Neural crest cell (in vitro differentiated cells): ENCODE measurements around the gene OPHN1. TPM values are rescaled to one million over a fixed set of nuclear protein-coding genes. Genes with fewer than 3 reads are reported as not detected.

Experiments used
- DNase-seq: peaks from one replicate; pipeline ENCODE4 v3.0.0; 2021; ENCODE audit warnings: low read depth, mixed read lengths, low spot score
- H3K27ac Mint-ChIP-seq: one replicate; pipeline ENCODE4 v1.8.0; 2021; ENCODE audit warnings: mild to moderate bottlenecking, mixed read lengths; ENCODE audit not compliant: unreplicated experiment
- H3K27me3 Mint-ChIP-seq: 2 replicates; pipeline ENCODE4 v1.8.0; 2021; ENCODE audit warnings: low read depth, mild to moderate bottlenecking, mixed read lengths
- H3K36me3 Mint-ChIP-seq: 2 replicates; pipeline ENCODE4 v1.8.0; 2021; ENCODE audit warnings: low read depth, mild to moderate bottlenecking, mixed read lengths
- H3K4me1 Mint-ChIP-seq: 2 replicates; pipeline ENCODE4 v1.8.0; 2021; ENCODE audit warnings: mixed read lengths
- H3K4me3 Mint-ChIP-seq: one replicate; pipeline ENCODE4 v1.8.0; 2021; ENCODE audit warnings: mild to moderate bottlenecking, mixed read lengths
- H3K9me3 Mint-ChIP-seq: 2 replicates; pipeline ENCODE4 v1.8.0; 2021; ENCODE audit warnings: mixed read lengths
- CTCF ChIP-seq: fragments of 200-600 bp; sonication (generic); conservative IDR thresholded peaks from 2 replicates; pipeline ENCODE4 v1.5.0; 2021; ENCODE audit warnings: antibody characterized with exemption, mild to moderate bottlenecking
- total RNA-seq: library from RNA; stranded (reverse); gene quantifications from 2 replicates; pipeline ENCODE4 v1.2.1, GENCODE V29; 2021

The OPHN1 gene
- total RNA-seq, 1 donor from 2014 or later: 9.4 TPM

GRCh38 chrX:68115371-68115770, 317.9 kb downstream of the OPHN1 start:
- TF ChIP-seq CTCF: no peak
- DNase-seq: no peak
- no peaks in the 10 kb centered on the region for H3K27me3 Mint-ChIP-seq
- H3K36me3 Mint-ChIP-seq: peaks cover 3% of the 10 kb centered on the region
- peaks cover 18% of the 10 kb centered on the region for H3K4me1 Mint-ChIP-seq
- no peak overlapping the region for H3K27ac Mint-ChIP-seq
- H3K9me3 Mint-ChIP-seq: no peaks in the 10 kb centered on the region
- H3K4me3 Mint-ChIP-seq: no peak overlapping the region

- Mint-ChIP-seq H3K27me3 (no peaks in the 10 kb centered on the region), H3K4me3 (no peak overlapping the region), H3K36me3 (peaks cover 3% of the 10 kb centered on the region), H3K9me3 (no peaks in the 10 kb centered on the region), H3K27ac (peak overlapping the region; percentile 21), H3K4me1 (peaks cover 18% of the 10 kb centered on the region)
- DNase-seq: no peak
- TF ChIP-seq CTCF: no peak
Measured at GRCh38 chrX:68114573-68115129, 318.6 kb downstream of the OPHN1 start.

- peaks cover 18% of the 10 kb centered on the region for H3K4me1 Mint-ChIP-seq
- peaks cover 3% of the 10 kb centered on the region for H3K36me3 Mint-ChIP-seq
- H3K4me3 Mint-ChIP-seq: no peak overlapping the region
- H3K9me3 Mint-ChIP-seq: peaks cover 2% of the 10 kb centered on the region
- no peaks in the 10 kb centered on the region for H3K27me3 Mint-ChIP-seq
- no peak for DNase-seq
- peak overlapping the region; percentile 21 for H3K27ac Mint-ChIP-seq
- no peak for TF ChIP-seq CTCF
Measured at GRCh38 chrX:68113837-68114572, 319.3 kb downstream of the OPHN1 start.

GRCh38 chrX:68112321-68112720, 321.0 kb downstream of the OPHN1 start:
- H3K27me3 Mint-ChIP-seq: no peaks in the 10 kb centered on the region
- peak overlapping the region; percentile 73 for H3K27ac Mint-ChIP-seq
- DNase-seq: no peak
- peaks cover 2% of the 10 kb centered on the region for H3K9me3 Mint-ChIP-seq
- H3K4me3 Mint-ChIP-seq: peak overlapping the region; percentile 6
- no peak for TF ChIP-seq CTCF
- no peaks in the 10 kb centered on the region for H3K36me3 Mint-ChIP-seq
- H3K4me1 Mint-ChIP-seq: peaks cover 18% of the 10 kb centered on the region

GRCh38 chrX:68109162-68109561, 324.1 kb downstream of the OPHN1 start:
- Mint-ChIP-seq H3K36me3 (peaks cover 14% of the 10 kb centered on the region), H3K27ac (no peak overlapping the region), H3K4me3 (no peak overlapping the region), H3K4me1 (peaks cover 18% of the 10 kb centered on the region), H3K27me3 (no peaks in the 10 kb centered on the region), H3K9me3 (peaks cover 9% of the 10 kb centered on the region)
- TF ChIP-seq CTCF: no peak
- no peak for DNase-seq
